Muscle layer of duodenum (tissue), 2 donors: Measurements from ENCODE around the gene MCF2L.
"Not testable (repeated sequence)": the region's sequence is repeated elsewhere in the genome, so short reads cannot be mapped to it uniquely, and the experiment has no call there.

Experiments
- H3K27ac ChIP-seq: one replicate; pipeline ENCODE4 v1.7.0; 2013; ENCODE audit warnings: mild to moderate bottlenecking, low read length
- H3K27me3 ChIP-seq: one replicate; pipeline ENCODE4 v1.7.0; 2013; ENCODE audit warnings: low read depth, mild to moderate bottlenecking, control low read depth, low read length
- H3K36me3 ChIP-seq, 2 donors: one replicate each; pipeline ENCODE4 v1.7.0; 2013; ENCODE audit warnings: low read length in 2 of 2, control low read depth in 1 of 2, mild to moderate bottlenecking in 1 of 2; ENCODE audit not compliant: insufficient read depth in 2 of 2, control insufficient read depth in 1 of 2
- H3K4me1 ChIP-seq, 2 donors: one replicate each; pipeline ENCODE4 v1.7.0; 2013; ENCODE audit warnings: low read length in 2 of 2, mild to moderate bottlenecking in 2 of 2, control low read depth in 1 of 2, moderate library complexity in 1 of 2; ENCODE audit not compliant: insufficient read depth in 2 of 2, control insufficient read depth in 1 of 2
- H3K4me3 ChIP-seq, 2 donors: one replicate each; pipeline ENCODE4 v1.7.0; 2013; ENCODE audit warnings: low read length in 2 of 2, low read depth in 1 of 2, mild to moderate bottlenecking in 1 of 2
- H3K9me3 ChIP-seq, 2 donors: one replicate each; pipeline ENCODE4 v1.7.0; 2013; ENCODE audit warnings: low read length in 2 of 2, control low read depth in 1 of 2, mild to moderate bottlenecking in 1 of 2; ENCODE audit not compliant: control insufficient read depth in 1 of 2
- donor health status: healthy.

The MCF2L gene

DNA sequence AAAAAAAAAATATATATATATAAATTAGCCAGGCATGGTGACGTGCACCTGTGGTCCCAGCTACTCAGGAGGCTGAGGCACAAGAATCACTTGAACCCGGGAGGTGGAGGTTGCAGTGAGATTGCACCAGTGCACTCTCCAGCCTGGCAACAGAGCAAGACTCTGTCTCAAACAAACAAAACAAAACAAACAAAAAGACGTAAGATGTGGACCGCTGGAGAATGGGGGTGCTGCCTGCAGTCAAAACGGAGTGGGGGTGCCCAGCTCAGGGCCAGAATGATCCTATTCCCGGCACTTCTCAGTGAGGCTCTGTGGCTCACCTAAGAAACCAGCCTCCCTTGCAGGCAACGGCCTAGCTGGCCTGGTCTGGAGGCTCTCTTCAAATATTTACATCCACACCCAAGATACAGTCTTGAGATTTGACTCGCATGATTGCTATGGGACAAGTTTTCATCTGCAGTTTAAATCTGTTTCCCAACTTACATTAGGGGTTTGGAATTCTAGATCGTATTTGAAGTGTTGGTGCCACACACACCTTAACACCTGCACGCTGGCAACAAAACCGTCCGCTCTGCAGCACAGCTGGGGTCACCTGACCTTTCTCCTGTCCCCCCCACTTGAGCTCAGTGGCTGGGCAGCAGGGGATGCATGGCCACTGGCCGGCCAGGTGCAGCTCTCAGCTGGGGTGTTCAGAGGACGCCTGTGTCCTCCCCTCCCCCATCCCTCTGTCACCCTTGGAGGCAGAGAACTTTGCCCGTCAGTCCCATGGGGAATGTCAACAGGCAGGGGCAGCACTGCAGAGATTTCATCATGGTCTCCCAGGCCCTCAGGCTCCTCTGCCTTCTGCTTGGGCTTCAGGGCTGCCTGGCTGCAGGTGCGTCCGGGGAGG is 136.3 kb downstream of the MCF2L start, which contains the start of gene F7:
TSS of gene F7 (plus strand) at position 760 of the 889 bp plus-strand sequence. CDS start at position 811, 51 bp downstream.
- H3K4me3 ChIP-seq = no peak within 1 kb of the TSS
- no peak within 1 kb of the TSS for H3K27ac ChIP-seq
- peaks cover 7% of the 10 kb centered on the region for H3K27me3 ChIP-seq
- peaks cover 0 to 9% of the 10 kb centered on the region in 2 donors for H3K4me1 ChIP-seq
- H3K36me3 ChIP-seq = no peaks in the 10 kb centered on the region
- no peaks in the 10 kb centered on the region for H3K9me3 ChIP-seq

GRCh38 chr13:113105921-113106452 is 137.0 kb downstream of the MCF2L start:
- H3K4me1 ChIP-seq = peaks cover 0 to 16% of the 10 kb centered on the region in 2 donors
- no peak overlapping the region for H3K4me3 ChIP-seq
- no peaks in the 10 kb centered on the region for H3K36me3 ChIP-seq
- H3K27ac ChIP-seq = no peak overlapping the region
- H3K27me3 ChIP-seq = peaks cover 7% of the 10 kb centered on the region
- no peaks in the 10 kb centered on the region for H3K9me3 ChIP-seq

DNA sequence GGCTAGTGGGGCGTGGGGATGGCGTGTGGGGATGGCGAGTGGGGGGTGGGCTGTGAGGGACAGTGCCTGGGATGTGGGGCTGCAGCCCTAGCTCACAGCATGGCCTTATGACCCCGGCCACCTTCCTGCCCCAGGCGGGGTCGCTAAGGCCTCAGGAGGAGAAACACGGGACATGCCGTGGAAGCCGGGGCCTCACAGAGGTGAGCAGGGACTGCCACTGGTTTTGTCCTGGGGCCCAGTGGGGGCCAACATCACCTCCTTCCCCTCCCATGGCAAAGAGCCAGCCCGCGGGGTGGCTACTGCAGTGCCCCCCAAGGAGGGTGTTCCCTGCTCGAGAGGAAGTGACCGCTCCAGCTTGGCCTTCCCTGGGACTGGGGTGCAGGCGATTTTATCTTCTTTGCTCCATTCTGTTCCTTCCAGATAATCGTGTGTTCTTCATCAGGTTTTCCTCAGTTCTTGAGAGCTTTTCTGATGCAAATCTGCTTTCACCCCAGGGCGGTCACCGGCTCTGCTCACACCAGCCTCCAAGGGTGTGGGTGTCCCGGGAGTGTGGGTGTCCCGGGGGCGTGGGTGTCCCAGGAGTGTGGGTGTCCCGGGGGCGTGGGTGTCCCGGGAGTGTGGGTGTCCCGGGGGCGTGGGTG is 137.8 kb downstream of the MCF2L start:
- Histone ChIP-seq H3K9me3 (no peaks in the 10 kb centered on the region), H3K36me3 (no peaks in the 10 kb centered on the region), H3K27me3 (peaks cover 7% of the 10 kb centered on the region), H3K4me1 (peaks cover 0 to 16% of the 10 kb centered on the region in 2 donors), H3K27ac (no peak overlapping the region), H3K4me3 (no peak overlapping the region)

GRCh38 chr13:113108521-113108920 is 139.5 kb downstream of the MCF2L start:
- H3K27me3 ChIP-seq = not testable (repeated sequence)
- peaks cover 0 to 16% of the 10 kb centered on the region in 2 donors for H3K4me1 ChIP-seq

GRCh38 chr13:113109151-113110047 is 140.4 kb downstream of the MCF2L start:
- H3K36me3 ChIP-seq = no peaks in the 10 kb centered on the region
- H3K27me3 ChIP-seq = peaks cover 7% of the 10 kb centered on the region
- H3K4me3 ChIP-seq = no peak overlapping the region
- no peaks in the 10 kb centered on the region for H3K9me3 ChIP-seq
- H3K27ac ChIP-seq = no peak overlapping the region
- peaks cover 0 to 16% of the 10 kb centered on the region in 2 donors for H3K4me1 ChIP-seq

More at GRCh38 chr13:113108521-113108920, 139.5 kb downstream of the MCF2L start:
- H3K27ac ChIP-seq, H3K9me3 ChIP-seq, H3K4me3 ChIP-seq, H3K36me3 ChIP-seq: not testable (repeated sequence)

DNA sequence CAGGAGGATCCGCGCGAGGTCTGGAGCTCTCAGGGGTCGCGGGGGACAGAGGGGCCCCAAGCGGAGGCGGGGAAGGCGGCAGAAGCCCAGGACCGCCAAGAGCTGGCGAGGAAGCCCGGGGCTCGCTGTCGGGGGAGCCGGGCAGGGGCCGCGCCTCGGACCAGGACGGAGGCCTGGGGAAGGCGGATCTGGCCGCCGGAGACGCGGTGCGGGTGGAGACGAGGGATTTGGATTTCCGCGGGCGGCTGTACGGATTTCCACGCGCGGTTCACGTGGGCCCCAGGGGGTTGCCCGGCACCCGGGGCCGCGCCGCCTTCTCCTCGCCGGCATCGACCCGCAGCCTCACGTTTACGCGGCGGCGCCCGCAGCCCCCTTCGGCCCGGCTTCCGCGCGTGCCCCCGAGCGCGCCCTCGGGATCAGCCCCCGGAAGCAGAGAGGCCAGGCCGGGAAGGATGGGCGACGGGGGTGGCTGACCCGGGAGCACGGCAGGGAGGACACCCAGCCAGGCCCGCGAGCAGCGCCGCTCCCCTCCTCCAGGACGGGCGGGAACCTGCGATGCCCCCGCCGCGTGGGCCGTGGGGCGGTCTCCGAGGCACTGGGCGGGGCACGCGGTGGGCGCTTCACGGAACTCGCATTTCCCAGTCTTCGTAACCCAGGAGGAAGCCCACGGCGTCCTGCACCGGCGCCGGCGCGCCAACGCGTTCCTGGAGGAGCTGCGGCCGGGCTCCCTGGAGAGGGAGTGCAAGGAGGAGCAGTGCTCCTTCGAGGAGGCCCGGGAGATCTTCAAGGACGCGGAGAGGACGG is 141.2 kb downstream of the MCF2L start:
- H3K4me3 ChIP-seq = peak overlapping the region; percentile 26 to 64
- peaks cover 0 to 16% of the 10 kb centered on the region in 2 donors for H3K4me1 ChIP-seq
- no peak overlapping the region for H3K27ac ChIP-seq
- H3K27me3 ChIP-seq = peaks cover 7% of the 10 kb centered on the region
- no peaks in the 10 kb centered on the region for H3K9me3 ChIP-seq
- H3K36me3 ChIP-seq = no peaks in the 10 kb centered on the region

DNA sequence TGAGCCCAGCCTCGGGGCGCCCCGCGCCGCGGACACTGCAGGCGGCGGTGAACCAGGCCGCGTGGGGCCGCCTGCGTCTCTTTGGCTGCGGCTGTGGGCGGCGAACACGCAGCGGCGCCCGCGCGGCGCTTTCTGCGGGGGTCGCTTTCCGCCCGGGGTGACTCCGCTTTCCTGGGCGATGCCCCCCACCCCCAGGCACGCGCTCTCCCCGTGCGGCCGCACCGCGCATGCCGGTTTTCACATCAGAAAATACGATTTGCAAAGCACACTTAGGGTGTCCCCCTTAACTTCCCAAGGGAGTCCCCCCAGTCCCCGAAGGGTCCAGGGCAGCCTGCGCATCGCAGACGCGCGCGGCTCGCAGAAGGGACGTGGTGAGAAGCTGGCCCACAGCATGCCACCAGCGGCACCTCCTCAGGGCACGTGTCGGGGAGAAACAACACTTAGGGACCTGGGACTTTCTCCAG is 141.9 kb downstream of the MCF2L start:
- Histone ChIP-seq H3K27ac (no peak overlapping the region), H3K4me1 (peaks cover 0 to 16% of the 10 kb centered on the region in 2 donors), H3K27me3 (peaks cover 7% of the 10 kb centered on the region), H3K4me3 (peak overlapping the region; percentile 26 to 64), H3K9me3 (no peaks in the 10 kb centered on the region), H3K36me3 (no peaks in the 10 kb centered on the region)

GRCh38 chr13:113111821-113112220 is 142.8 kb downstream of the MCF2L start:
- peaks cover 0 to 16% of the 10 kb centered on the region in 2 donors for H3K4me1 ChIP-seq
- H3K4me3 ChIP-seq, H3K9me3 ChIP-seq, H3K36me3 ChIP-seq, H3K27me3 ChIP-seq, H3K27ac ChIP-seq: not testable (repeated sequence)

DNA sequence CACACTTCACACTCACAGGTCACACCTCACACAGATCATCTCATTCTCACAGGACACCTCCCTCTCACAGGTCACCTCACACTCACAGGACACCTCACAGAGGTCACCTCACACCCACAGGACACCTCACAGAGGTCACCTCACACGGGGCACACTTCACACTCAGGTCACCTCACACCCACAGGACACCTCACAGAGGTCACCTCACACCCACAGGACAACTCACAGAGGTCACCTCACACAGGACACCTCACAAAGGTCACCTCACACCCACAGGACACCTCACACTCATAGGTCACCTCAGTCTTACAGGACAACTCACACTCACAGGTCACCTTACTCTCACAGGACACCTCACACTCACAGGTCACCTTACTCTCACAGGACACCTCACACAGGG is 143.5 kb downstream of the MCF2L start:
- H3K27ac ChIP-seq, H3K36me3 ChIP-seq, H3K9me3 ChIP-seq, H3K4me3 ChIP-seq, H3K27me3 ChIP-seq: not testable (repeated sequence)
- H3K4me1 ChIP-seq = peaks cover 0 to 16% of the 10 kb centered on the region in 2 donors
